Esophagus muscularis mucosa (tissue), 4 donors: ENCODE measurements around the gene ELP1.

Experiments
- CTCF ChIP-seq, 3 experiments: fragments of 200-600 bp in 2 of 3; fragments of 450-650 bp in 1 of 3; sonication (generic) in 2 of 3; IDR thresholded peaks; one replicate each; pipeline ENCODE4 v1.5.1; 2017 to 2019; ENCODE audit warnings: antibody characterized with exemption in 3 of 3, mild to moderate bottlenecking in 2 of 3, moderate library complexity in 1 of 3
- EP300 ChIP-seq: sonication (generic); formaldehyde crosslinking; IDR thresholded peaks from one replicate; pipeline ENCODE4 v1.6.1; 2017; ENCODE audit warnings: antibody characterized with exemption
- POLR2A ChIP-seq: fragments of 450-650 bp; IDR thresholded peaks from one replicate; pipeline ENCODE4 v1.6.1; 2017; ENCODE audit warnings: antibody characterized with exemption, moderate library complexity, mild to moderate bottlenecking, low read depth
- POLR2AphosphoS5 ChIP-seq, 2 donors: sonication (generic); formaldehyde crosslinking; IDR thresholded peaks; one replicate each; pipeline ENCODE4 v1.6.1; 2017; ENCODE audit warnings: antibody characterized with exemption in 2 of 2

GRCh38 chr9:108956022-108956630 lies 22.2 kb upstream of the ELP1 start:
- no peak for TF ChIP-seq CTCF (IDR thresholded peaks at IDR 0.05)
- TF ChIP-seq POLR2A = no peak
- TF ChIP-seq EP300 = no peak
- TF ChIP-seq POLR2AphosphoS5 (IDR thresholded peaks at IDR 0.05) = no peak
